Adrenal gland (tissue), 12 donors: Measurements from ENCODE around the gene KLHL29. TPM values are rescaled to one million over a fixed set of nuclear protein-coding genes. Genes with fewer than 3 reads are reported as not detected.

Experiments used
- DNase-seq, 7 donors: peaks; one replicate each; pipeline ENCODE4 v3.0.0-alpha.2; 2019 to 2020
- H3K27ac ChIP-seq, 5 donors: fragments of 200-600 bp; sonication (generic) in 4 of 5; 1 replicate in 3 of 5; 2 replicates in 2 of 5; pipeline versions ENCODE4 v1.5.1 to v1.8.0; 2016 to 2020; ENCODE audit warnings: mild to moderate bottlenecking in 1 of 5
- H3K27me3 ChIP-seq: fragments of 200-600 bp; 2 replicates; pipeline ENCODE4 v1.8.0; 2021
- H3K36me3 ChIP-seq, 2 donors: fragments of 200-600 bp; replicated peaks in 1 of 2; 1 replicate in 1 of 2; 2 replicates in 1 of 2; pipeline versions ENCODE4 v1.5.1 to v1.8.0; 2018 to 2022
- H3K4me1 ChIP-seq, 2 donors: fragments of 200-600 bp; replicated peaks in 1 of 2; 1 replicate in 1 of 2; 2 replicates in 1 of 2; pipeline versions ENCODE4 v1.5.1 to v1.8.0; 2018 to 2021
- H3K4me3 ChIP-seq, 4 donors: fragments of 200-600 bp; sonication (generic) in 3 of 4; one replicate each; pipeline ENCODE4 v1.5.1; 2016 to 2018
- H3K9me3 ChIP-seq, 3 donors: fragments of 200-600 bp; sonication (generic) in 1 of 3; replicated peaks in 1 of 3; 1 replicate in 2 of 3; 2 replicates in 1 of 3; pipeline versions ENCODE4 v1.5.1 to v1.8.0; 2016 to 2021
- POLR2A ChIP-seq, 2 donors: fragments of 450-650 bp; IDR thresholded peaks; one replicate each; pipeline ENCODE4 v1.6.1; 2017; ENCODE audit warnings: antibody characterized with exemption in 2 of 2, mild to moderate bottlenecking in 2 of 2, moderate library complexity in 1 of 2
- WGBS, 4 donors: extraction: QIAGEN DNeasy Blood & Tissue Kit in 2 of 4; methylation state at CpG; one replicate each; pipeline versions ENCODE4 v1.1.5 to v1.1.7; 2013 to 2017; 5-methylcytosine and 5-hydroxymethylcytosine counted together
- intact Hi-C, 2 donors: fragments of 100-400 bp; cut with DNase I; formaldehyde crosslinking; loops; one replicate each; pipeline versions ENCODE4 v1.14.1 to v1.15.0; 2022 to 2023
- polyA plus RNA-seq, 3 donors: library from polyadenylated mRNA; stranded (reverse); fragments of 200-250 nt in 2 of 3; fragments of 350-450 nt in 1 of 3; fragmentation: Illumina TruSeq in 1 of 3; extraction: RNeasy Lipid Tissue Mini Kit (QIAGEN cat#74804) in 1 of 3; gene quantifications; one replicate each; pipeline ENCODE4 v1.2.3, GENCODE V29; 2013 to 2014
- total RNA-seq, 9 donors: library from RNA; depleted of rRNA in 4 of 9; stranded (reverse); fragments of >200 nt in 4 of 9; fragments of 120-200 nt in 1 of 9; fragmentation: NEBNext Ultra II Directional in 1 of 9; extraction: Animal tissue kit (Norgen Biotek cat#: 25700) in 1 of 9; gene quantifications; one replicate each; pipeline versions ENCODE4 v1.1.0 to v1.2.4, GENCODE V29; 2013 to 2023
- TF ChIP-seq, protein P1 (sequence below), 6 experiments: fragments of 450-650 bp in 4 of 6; fragments of 200-600 bp in 2 of 6; sonication (generic) in 1 of 6; IDR thresholded peaks; 1 replicate in 5 of 6; 2 replicates in 1 of 6; pipeline versions ENCODE4 v1.5.1 to v1.8.0; 2016 to 2021; ENCODE audit warnings: antibody characterized with exemption in 6 of 6, mild to moderate bottlenecking in 2 of 6, moderate library complexity in 1 of 6
- donor health status: healthy with polysubstance abuse.
- donor health status: Bipolar disorder and iron deficiency.
- donor health status: DM: yes; HTN: yes; CAD: no.
- donor health status: DM: no; HTN: no; CAD: no.
- donor health status: DM: no; HTN: no; CAD: no.
- donor health status: DM: yes; HTN: yes; CAD: no.

KLHL29 gene
- total and polyA plus RNA-seq, 12 donors: 1.9 to 24.5 (median 15.7) TPM

DNA sequence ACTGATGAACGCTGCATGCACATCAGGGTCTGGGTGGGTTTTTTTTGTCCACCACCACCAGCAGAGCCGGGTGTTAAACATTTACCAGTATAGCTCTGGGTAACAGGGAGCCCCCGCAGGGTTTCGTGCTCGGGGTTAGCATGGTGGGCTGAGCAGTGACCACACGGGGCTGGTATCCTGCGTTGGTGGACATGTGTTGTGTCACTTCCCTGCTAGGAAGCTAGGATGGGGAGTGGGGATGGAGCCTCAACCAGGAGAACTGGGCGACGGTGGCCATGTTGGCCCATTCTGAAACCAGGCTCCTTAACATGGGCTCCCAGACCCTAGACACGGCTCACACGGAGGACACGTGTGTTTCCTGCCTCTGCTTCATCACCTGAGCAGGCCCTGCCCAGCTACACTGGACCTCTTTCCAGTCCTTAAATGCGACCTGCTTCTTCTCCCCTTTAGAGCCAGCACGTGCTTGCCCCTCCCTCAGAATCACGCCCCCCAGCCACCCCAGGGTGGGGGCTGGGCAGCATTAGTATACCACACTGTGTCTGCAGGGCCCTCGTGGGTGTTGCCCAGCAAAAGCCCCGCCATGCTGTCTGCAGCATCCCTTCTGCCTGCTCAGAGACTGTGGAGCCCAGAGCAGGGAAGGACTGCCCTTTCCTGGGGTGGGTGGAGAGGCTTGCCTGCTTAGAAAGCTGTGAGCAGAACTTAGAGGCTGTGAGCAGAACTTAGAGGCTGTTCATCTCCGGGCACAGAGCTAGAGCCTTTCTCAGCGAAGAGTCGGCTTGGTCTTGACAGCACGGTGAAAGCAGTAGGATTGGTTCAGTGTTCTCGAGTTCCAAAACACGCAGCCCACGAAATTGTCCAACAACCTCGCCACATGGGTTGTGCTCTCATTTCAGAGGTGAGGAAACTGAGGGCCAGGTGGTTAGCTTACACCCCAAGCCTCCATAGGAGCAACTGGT lies 142.1 kb downstream of the KLHL29 start:
- Histone ChIP-seq H3K9me3 (no peaks in the 10 kb centered on the region), H3K4me3 (no peak overlapping the region), H3K27me3 (no peaks in the 10 kb centered on the region), H3K27ac (no peak overlapping the region), H3K4me1 (peaks cover 22 to 42% of the 10 kb centered on the region in 2 donors), H3K36me3 (no peaks in the 10 kb centered on the region)
- TF ChIP-seq POLR2A (IDR thresholded peaks at IDR 0.05): no peak
- TF ChIP-seq, protein P1, sequence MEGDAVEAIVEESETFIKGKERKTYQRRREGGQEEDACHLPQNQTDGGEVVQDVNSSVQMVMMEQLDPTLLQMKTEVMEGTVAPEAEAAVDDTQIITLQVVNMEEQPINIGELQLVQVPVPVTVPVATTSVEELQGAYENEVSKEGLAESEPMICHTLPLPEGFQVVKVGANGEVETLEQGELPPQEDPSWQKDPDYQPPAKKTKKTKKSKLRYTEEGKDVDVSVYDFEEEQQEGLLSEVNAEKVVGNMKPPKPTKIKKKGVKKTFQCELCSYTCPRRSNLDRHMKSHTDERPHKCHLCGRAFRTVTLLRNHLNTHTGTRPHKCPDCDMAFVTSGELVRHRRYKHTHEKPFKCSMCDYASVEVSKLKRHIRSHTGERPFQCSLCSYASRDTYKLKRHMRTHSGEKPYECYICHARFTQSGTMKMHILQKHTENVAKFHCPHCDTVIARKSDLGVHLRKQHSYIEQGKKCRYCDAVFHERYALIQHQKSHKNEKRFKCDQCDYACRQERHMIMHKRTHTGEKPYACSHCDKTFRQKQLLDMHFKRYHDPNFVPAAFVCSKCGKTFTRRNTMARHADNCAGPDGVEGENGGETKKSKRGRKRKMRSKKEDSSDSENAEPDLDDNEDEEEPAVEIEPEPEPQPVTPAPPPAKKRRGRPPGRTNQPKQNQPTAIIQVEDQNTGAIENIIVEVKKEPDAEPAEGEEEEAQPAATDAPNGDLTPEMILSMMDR (IDR thresholded peaks at IDR 0.05): no peak
- DNase-seq: no peak
- 91 to 99% (median 92%) methylated on average over 15 to 25 of the region's 25 CpGs for WGBS, 4 donors
- intact Hi-C loops: no loop called here

DNA sequence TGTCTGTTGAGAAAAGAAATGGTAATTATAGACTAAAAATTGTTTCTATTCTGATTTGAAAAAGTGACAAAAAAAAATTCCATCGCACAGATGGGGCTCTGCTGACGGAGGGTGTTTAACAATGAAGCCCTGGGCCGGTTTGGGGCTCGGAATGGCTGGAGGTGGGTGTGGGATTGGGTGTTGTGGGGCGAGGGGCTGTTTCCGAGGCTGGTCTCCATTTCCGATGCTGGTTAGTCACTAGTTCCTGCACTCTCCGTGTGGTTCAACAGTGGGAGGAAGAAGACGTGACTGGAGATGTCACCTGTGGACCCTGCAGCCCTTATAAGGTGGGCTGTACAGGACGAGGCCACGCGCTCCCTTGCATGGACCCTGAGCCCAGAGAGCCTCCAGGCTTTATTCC lies 143.2 kb downstream of the KLHL29 start:
- intact Hi-C loops: no loop called here
- DNase-seq: no peak
- peaks cover 14 to 38% of the 10 kb centered on the region in 2 donors for H3K4me1 ChIP-seq
- 93 to 97% (median 95%) methylated on average over 12 of the region's 12 CpGs for WGBS, 4 donors
- H3K27me3 ChIP-seq: no peaks in the 10 kb centered on the region
- no peaks in the 10 kb centered on the region for H3K9me3 ChIP-seq
- no peaks in the 10 kb centered on the region for H3K36me3 ChIP-seq
- TF ChIP-seq POLR2A (IDR thresholded peaks at IDR 0.05): no peak
- TF ChIP-seq, protein P1 (IDR thresholded peaks at IDR 0.05): no peak
- H3K4me3 ChIP-seq: no peak overlapping the region
- H3K27ac ChIP-seq: no peak overlapping the region

DNA sequence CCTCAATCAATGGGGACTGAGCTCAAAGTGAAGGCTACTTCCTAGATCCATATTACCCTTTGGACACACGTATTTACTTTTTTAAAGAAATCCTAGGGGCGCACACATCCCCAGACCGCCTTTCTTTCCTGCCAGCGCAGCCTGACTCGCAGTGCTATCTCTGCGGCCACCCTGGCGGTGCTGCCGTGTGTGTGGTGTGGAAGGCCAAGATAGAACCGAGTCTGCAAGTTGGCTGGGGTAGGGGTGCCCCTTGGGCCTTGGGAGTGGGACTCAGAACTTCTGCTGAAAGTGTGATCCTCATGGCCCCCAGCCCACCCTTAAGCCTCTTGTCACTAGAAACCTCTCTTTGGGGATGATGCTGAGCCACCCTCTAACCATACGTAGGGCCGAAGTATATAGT lies 143.7 kb downstream of the KLHL29 start:
- 95 to 96% (median 95%) methylated on average over 11 of the region's 11 CpGs for WGBS, 4 donors
- no peak for DNase-seq
- Histone ChIP-seq H3K27ac (no peak overlapping the region), H3K9me3 (no peaks in the 10 kb centered on the region), H3K36me3 (no peaks in the 10 kb centered on the region), H3K27me3 (no peaks in the 10 kb centered on the region), H3K4me1 (peaks cover 11 to 32% of the 10 kb centered on the region in 2 donors), H3K4me3 (no peak overlapping the region)
- TF ChIP-seq POLR2A (IDR thresholded peaks at IDR 0.05): no peak
- TF ChIP-seq, protein P1 (IDR thresholded peaks at IDR 0.05): no peak
- intact Hi-C loops: no loop called here

DNA sequence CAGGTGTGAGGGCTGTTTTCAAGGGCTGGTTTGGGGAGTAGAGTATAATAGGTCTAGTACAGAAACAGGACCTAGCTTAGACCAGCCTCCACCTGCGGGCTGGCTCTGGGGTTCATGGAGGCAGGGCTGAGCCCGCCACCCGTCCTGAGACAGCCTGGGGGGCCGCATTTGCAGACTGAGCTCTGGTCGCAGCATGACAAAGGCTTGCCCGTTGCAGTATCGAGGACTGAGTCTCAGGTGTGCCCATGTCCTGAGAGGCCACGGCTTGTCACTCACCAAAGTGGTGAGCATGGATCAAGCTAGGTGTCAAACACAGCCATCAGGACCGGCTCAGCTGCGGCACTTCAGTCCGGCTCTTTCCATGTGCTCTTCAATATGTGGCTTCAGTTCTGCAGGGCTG lies 144.7 kb downstream of the KLHL29 start:
- DNase-seq: no peak
- H3K36me3 ChIP-seq: no peaks in the 10 kb centered on the region
- intact Hi-C loops: no loop called here
- no peak overlapping the region for H3K4me3 ChIP-seq
- no peak overlapping the region for H3K27ac ChIP-seq
- TF ChIP-seq, protein P1 (IDR thresholded peaks at IDR 0.05): no peak
- TF ChIP-seq POLR2A (IDR thresholded peaks at IDR 0.05): no peak
- H3K27me3 ChIP-seq: no peaks in the 10 kb centered on the region
- H3K4me1 ChIP-seq: peaks cover 9 to 23% of the 10 kb centered on the region in 2 donors
- 94 to 98% (median 96%) methylated on average over 7 to 11 of the region's 11 CpGs for WGBS, 4 donors
- no peaks in the 10 kb centered on the region for H3K9me3 ChIP-seq
